Esophagus squamous epithelium (tissue), 4 donors: ENCODE data around the gene NSD2.

Experiments
- POLR2A ChIP-seq, 4 donors: fragments of 450-650 bp; IDR thresholded peaks; one replicate each; pipeline ENCODE4 v1.6.1; 2017; ENCODE audit warnings: antibody characterized with exemption in 4 of 4, mild to moderate bottlenecking in 4 of 4, moderate library complexity in 3 of 4
- TF ChIP-seq, protein P1 (sequence below), 6 experiments: fragments of 450-650 bp in 4 of 6; fragments of 200-600 bp in 2 of 6; sonication (generic) in 2 of 6; IDR thresholded peaks; one replicate each; pipeline ENCODE4 v1.5.1; 2016 to 2019; ENCODE audit warnings: antibody characterized with exemption in 6 of 6, mild to moderate bottlenecking in 4 of 6, moderate library complexity in 4 of 6

DNA sequence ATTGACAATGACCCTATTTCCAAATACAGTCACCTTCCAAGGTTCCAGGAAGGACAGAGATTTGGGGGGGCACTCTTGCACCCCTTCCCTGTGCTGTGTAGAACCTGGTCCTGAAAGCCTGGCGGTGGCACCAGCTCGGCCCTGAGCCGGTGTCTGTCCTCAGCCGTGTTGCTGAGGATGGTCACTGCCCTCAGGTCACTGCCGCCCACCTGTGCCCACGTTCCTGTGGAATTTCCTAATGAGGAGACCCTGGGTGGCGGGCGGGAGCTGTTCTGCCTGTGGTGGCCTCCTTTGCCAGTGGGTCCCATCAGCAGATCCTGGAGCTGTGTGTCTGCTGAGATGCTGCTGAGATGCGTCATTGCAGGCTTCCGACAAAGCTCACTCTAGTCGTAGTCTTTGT is 104.7 kb downstream of the NSD2 start:
- TF ChIP-seq, protein P1, sequence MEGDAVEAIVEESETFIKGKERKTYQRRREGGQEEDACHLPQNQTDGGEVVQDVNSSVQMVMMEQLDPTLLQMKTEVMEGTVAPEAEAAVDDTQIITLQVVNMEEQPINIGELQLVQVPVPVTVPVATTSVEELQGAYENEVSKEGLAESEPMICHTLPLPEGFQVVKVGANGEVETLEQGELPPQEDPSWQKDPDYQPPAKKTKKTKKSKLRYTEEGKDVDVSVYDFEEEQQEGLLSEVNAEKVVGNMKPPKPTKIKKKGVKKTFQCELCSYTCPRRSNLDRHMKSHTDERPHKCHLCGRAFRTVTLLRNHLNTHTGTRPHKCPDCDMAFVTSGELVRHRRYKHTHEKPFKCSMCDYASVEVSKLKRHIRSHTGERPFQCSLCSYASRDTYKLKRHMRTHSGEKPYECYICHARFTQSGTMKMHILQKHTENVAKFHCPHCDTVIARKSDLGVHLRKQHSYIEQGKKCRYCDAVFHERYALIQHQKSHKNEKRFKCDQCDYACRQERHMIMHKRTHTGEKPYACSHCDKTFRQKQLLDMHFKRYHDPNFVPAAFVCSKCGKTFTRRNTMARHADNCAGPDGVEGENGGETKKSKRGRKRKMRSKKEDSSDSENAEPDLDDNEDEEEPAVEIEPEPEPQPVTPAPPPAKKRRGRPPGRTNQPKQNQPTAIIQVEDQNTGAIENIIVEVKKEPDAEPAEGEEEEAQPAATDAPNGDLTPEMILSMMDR (IDR thresholded peaks at IDR 0.05) = no peak
- no peak for TF ChIP-seq POLR2A (IDR thresholded peaks at IDR 0.05)
